Colon (tissue), 2 donors: ENCODE data around the gene PDE8A.
"Not testable (repeated sequence)": the region's sequence is repeated elsewhere in the genome, so short reads cannot be mapped to it uniquely, and the experiment has no call there.

Source experiments
- FAIRE-seq: peaks from 2 replicates; lab custom pipeline; 2012; peaks lifted over from hg19 to GRCh38; lab: Jason Lieb, UNC
- donor health status: control.
- donor health status: control.

PDE8A gene

GRCh38 chr15:85131915-85132314, 150.3 kb downstream of the PDE8A start:
- FAIRE-seq, result no peak

DNA sequence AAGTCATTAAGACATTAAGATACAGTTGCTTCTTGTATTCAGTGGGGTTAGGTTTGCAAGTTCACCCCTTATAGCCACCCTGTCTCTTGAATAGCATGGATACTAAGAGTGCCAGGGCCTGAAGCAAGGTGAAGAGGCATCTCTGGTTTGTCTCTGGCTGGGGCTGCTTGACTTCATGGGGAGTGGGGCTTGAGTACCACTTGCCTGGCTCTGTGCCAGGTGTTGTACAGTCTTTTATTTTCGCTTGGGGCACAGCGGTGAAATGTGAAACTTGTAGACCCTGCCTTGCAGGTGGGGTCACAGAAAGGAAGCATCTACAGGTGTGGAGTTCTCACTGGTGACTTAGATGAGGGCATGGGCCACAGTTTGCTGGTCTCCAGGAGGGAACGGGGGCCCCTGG, 152.1 kb downstream of the PDE8A start:
- FAIRE-seq, result no peak

- FAIRE-seq, result no peak
Measured at GRCh38 chr15:85137489-85138168, 156.0 kb downstream of the PDE8A start.

DNA sequence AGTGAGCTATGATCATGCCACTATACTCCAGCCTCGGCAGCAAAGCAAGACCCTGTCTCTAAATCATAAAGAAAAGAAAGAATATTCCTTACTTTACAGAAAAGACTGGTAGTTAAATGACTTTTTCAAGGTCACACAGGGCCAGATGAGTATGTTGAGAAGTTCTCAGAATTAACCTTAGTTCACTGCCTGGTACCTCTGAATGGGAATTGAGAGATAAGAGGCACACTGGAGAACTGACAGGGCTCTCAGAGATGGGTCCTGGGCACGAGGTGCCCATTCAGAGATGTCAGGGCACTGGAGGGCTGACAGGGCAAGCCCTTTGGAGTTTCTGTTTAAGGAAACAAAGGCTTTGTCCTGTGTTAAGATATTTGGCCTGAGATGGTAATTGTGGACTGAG, 157.7 kb downstream of the PDE8A start:
- no peak for FAIRE-seq

- FAIRE-seq, result no peak
Measured at GRCh38 chr15:85141726-85142125, 160.1 kb downstream of the PDE8A start.

- no peak for FAIRE-seq
Measured at GRCh38 chr15:85142312-85142711, 160.7 kb downstream of the PDE8A start.

DNA sequence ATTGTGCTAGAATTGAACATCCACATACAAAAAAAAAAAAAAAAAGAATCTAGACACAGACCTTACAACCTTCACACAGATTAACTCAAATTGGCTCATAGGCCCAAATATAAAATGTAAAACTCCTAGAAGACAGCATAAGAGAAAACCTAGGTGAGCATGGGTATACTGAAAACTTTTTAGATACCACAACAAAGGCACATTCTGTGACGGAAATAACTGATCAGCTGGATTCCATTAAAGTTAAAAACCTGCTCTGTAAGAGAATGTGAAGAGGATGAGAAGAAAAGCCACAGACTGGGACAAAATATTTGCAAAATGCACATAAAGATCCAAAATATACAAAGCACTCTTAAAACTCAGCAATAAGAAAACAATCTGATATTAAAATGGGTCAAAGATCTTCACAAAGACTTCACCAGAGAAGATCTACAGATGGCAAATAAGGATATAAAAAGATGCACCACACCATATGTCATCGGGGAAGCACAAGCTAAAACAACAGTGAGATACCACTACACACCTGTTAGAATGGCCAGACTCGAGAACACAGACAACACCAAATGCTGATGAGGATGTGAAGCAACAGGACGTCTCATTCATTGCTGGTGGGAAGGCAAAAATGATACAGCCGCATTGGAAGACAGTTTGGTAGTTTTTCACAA, 167.9 kb downstream of the PDE8A start:
- no peak for FAIRE-seq

DNA sequence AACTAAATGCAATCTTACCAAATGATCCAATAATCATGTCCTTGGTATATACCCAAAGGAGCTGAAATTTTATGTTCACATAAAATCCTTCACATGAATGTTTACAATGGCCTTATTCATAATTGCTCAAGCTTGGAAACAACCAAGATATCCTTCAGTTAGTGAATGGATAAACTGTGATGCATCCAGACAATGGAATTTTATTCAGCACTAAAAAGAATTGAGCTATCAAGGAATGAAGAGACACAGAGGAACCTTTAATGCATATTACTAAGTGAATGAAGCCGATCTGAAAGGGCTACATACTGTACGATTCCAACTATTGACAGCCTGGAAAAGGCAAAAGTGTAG, 168.4 kb downstream of the PDE8A start:
- FAIRE-seq, result no peak

DNA sequence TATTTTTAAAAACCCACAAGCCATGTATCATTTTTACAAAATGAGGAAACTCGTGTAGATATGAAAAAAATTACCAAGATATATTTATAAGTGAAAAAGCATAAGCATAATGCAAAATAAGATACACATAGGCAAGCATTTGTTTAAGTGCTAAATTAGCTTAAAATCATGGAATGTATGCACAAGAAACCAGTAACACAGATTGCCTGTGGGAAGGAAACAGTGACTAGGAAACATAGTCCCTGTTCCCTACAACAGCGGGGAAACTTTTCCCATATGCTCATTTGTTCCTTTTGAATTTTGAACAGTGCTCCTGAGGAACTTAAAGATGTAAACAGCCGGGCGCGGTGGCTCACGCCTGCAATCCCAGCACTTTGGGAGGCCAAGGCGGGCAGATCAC, 169.5 kb downstream of the PDE8A start:
- no peak for FAIRE-seq

GRCh38 chr15:85151861-85152260, 170.2 kb downstream of the PDE8A start:
- no peak for FAIRE-seq

DNA sequence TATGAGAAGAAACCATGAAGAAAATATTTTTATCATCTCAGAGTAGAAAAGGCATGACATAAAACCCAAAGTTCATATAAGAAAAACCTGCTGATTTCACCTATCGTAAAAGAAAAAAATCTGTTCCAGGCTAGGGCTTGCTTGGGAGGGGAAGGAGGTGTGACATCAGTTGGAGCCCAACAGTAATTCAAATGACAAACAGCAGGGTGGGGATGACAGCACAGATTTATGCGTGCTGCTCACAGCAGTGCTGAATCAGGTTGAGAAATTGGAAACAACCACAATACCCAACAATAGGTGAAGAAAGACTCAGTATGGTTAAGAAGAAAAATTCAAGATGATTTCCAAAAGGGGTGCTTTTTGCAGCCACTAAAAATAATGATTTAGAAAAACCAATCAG, 172.4 kb downstream of the PDE8A start:
- FAIRE-seq, result no peak

DNA sequence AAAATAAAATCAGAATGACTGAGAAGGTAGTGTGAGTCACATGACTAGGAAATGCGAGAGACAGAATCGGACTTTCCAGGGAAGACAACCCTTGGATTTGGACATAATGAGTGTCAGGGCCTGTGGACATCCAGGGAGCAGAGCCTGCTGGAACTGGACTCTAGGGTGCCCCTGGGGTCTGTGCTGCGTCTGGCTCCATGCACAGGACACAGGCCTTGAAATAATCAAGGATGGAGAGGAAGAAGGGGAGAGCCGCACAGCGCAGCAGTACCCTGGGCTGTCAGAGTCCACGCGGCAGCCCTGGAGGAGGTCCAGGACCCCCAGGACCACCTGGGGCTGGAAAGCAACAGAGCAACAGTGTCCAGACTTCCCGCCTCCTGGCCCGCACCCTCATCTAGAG, 173.7 kb downstream of the PDE8A start:
- FAIRE-seq, result no peak

DNA sequence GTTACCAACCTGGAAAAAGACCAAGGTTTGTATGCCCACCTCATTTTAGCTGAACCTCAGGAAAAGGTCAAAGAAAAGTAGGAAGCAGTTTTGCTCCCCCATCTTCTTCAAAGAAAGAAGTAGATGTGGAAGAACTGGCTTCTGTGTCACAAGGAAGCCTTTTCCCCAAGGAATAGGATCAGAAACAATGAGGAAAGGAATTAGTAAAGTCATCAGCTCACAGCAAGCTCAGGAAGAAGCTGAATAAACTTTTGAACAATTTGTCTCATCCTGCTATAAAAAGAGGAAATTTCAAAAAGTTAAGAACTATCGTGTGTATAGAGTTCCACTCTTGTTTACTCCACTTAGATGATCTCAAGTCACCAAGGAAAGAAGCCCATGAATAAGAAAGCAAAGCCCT, 174.2 kb downstream of the PDE8A start:
- no peak for FAIRE-seq

DNA sequence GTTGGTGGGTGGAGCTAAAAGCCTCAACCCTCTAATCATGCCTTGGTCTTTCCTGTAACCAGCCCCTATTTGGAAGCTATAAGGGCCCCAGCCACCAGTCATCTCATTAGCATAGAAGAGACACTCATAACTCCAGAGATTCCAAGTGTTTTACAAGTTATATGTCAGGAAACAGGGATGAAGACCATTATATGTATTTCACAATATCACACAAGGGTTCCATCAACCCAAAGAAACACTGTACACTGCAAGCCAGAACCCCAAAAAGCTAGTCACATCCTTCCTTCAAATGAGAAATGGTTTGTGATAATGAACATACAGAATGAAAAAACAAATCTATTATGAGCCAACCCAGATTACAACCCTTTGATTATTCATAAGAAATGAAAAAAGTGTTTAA, 175.7 kb downstream of the PDE8A start:
- FAIRE-seq, result no peak

GRCh38 chr15:85162237-85162636, 180.6 kb downstream of the PDE8A start:
- no peak for FAIRE-seq

DNA sequence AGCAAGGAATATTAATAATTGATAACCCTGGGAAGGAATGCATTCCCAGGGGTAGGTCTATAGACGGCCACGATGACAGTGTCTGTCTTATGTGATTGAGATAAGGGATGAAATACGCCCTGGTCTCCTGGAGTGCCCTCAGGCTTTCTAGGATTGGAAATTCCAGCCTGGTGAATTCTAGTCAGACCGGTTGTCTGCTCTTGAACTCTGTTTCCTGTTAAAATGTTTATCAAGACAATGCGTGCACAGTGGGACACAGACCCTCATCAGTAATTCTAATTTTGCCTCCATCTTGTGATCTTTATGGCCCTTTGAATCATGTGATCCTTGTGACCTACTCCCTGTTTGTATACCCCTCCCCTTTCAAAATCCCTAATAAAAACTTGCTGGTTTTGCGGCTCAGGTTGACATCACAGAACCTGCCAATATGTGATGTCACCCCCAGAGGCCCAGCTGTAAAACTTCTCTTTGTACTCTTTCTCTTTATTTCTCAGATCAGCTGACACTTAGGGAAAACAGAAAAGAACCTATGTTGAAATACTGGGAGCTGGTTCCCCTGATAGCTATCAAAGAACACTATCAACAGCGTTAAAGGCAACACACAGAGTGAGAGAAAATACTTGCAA, 183.3 kb downstream of the PDE8A start:
- no peak for FAIRE-seq

DNA sequence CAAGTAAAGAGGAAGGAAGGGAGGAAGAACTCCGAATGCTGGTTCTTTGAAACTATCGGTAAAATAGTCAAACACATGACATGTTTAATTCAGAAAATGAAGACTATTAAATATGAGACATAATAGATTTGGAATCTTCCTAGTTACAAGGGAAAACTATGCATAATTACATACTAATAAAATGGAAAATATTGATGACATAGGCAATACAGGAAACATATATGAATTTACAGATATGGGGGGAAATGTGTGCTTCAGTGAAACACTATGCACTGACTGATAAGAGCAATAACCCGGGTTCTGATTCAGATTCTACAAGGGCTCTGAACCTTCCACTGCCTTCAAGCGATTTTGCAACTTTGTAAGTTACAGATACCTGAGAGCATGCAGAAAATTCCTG, 185.9 kb downstream of the PDE8A start:
- FAIRE-seq, result no peak

DNA sequence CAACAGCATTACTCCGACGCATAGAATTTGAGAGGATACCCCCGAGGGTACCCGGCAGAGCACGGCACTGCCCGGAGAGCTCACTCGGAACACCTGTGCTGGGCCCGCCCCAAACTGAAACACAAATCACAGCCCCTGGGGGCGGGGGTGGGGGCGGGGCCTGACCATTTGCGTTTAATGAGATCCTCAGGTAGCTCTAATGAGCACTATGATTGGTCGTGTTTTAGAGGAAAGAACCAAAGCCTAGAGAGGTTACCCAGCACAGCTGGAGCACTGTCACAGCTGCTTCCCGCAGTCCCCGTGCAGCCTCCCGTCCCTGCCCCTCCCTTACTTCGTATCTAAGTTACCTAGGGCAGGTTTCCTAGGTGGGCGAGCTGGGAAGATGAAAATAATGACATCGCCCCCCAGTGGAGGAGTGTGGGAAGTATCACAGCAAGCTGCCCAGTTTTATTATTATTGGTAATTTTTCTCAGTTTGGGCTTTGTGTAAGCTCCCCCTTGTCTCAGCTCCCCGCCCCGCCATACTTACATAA, 187.1 kb downstream of the PDE8A start:
- no peak for FAIRE-seq

GRCh38 chr15:85171736-85172135, 190.1 kb downstream of the PDE8A start:
- FAIRE-seq, result no peak

DNA sequence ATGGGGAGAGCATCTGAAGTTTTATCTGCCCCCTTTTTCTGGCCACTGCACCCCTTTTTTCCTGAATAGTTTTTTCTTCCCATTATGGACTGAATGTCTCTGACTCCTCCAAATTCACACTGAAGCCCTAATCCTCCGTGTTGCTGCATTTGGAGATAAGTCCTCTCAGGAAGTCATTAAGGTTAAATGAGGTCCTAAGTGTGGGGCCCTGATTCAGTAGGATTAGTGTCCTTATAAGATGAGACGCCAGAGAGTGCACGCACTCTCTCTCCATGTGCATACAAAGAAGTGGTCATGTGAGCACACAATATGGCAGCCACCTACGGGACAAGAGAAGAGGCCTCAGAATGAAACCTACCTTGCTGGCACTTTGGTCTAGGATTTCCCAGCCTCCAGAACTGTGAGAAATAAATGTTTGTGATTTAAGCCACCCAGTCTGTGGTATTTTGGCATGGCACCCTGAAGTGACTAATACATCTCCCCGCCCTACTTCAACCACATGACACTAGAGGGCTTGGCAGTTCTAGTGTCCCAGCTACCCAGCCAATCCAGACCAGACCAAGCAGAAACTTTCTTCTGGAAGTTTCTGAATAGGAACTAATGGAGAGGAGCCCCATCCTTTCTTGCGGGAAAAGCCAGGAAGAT, 191.3 kb downstream of the PDE8A start:
- FAIRE-seq, result no peak

DNA sequence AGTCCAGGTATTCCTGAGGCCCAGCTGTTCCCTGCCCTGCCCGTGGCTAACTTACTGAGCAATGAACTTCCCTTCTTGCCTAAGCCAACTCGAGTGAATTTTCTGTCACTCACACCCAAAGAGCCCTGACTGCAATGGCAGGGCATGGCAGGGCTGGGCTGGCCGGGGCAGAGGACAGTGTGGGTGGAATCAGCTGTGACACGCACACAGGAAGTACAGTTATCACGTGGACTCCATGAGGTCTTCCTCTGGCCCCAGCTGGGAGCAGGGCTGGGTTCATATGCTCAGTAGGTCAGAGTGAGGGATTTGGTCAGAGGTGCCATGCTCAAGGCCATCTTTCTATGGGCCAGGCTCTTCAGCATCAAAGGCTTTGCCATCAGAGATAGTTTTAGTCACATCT, 192.0 kb downstream of the PDE8A start:
- not testable (repeated sequence) for FAIRE-seq

DNA sequence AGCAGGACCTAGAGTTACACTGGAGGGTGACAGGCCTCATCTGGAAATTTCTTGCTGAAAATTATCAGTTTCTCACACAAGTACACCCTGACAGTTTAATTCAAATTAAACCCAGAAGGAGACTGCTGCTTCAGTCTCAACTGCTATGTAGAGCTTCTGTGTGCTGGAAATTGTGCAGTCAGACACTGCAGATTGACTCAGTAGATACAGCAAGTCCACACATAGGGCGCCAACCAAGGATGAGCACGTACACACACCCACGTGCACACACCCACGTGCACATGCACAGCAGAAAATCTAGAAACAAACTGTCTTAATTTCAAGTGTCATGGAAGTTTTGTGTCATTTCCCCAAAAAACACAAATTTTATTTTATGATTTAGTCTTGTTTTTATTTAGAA, 192.9 kb downstream of the PDE8A start:
- FAIRE-seq, result no peak

GRCh38 chr15:85177042-85177515, 195.4 kb downstream of the PDE8A start:
- FAIRE-seq, result not testable (repeated sequence)
